HG03064 (cell line): Measurements from ENCODE around the gene KLF13.

Experiments
- ATAC-seq: cut with Tn5 transposase; IDR thresholded peaks from one replicate; pipeline ENCODE4 v1.9.1; 2021; ENCODE audit warnings: low read depth; ENCODE audit not compliant: unreplicated experiment

KLF13 gene

DNA sequence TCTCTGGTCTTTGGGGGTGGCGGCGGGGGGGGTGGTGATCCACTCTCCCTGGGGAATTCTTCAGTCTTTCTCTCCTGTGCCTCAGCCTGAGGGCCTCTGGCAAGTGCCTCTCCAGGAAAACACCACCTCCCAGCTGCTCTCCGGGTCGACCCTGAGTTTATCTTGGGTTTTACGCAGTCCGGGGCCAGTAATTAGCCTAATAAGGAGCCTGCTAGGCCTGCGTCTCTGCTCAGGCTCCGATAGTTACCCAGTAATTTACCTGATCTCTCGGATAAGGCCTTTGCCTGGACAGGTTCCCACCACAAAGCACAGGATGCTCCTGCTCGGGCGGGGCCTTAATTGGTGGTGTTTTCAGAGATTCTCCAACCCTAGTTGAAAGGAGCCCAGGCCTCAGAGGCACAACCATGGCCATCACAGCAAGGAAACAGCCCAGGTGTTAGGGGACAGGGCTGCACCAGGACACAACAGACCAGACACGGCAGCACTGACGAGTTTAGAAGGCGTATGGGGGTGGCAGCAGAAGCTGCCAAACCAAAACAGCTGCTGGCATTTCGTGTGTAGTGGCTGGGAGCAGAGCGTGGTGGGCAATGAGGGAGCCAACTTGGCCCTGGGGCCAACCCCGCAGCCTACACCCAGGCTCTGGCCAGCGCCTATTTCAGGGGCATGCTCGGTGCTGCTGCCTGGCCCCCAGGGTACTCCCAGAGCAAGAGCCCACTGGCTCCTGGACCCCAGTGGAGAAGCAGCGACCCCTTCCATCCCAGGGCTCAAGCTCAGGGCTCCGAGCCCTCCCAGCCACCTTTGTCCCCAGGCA is 71.4 kb downstream of the KLF13 start:
- ATAC-seq: no peak

DNA sequence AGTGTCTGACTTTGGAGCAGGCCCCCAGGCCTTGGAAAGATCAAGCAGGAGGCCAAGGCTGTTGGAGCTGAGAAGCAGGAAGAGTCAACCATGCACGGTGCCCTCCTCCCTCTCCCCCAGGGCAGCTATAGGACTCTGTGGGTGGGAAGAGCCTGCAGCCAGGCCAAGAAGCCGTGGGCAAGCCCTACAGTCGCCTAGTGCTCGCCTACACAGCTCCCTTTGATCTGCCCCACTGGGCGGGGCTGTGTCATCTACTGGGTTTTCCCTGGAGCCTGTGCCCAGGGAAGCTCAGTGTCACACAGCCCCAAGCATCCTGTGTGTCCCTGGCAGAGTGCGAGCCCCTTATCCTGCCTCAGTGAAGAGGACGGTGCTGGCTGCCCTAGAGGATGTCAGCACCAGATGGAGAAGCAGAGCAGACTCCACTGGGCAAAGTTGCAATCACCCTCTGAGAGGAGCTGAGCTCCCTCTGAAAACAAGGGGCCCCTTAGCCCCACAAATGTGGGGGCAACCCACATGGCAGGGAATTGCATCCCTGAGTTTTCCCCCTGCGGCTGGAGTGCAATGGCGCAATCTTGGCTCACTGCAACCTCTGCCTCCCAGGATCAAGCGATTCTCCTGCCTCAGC is 72.2 kb downstream of the KLF13 start:
- ATAC-seq: no peak

DNA sequence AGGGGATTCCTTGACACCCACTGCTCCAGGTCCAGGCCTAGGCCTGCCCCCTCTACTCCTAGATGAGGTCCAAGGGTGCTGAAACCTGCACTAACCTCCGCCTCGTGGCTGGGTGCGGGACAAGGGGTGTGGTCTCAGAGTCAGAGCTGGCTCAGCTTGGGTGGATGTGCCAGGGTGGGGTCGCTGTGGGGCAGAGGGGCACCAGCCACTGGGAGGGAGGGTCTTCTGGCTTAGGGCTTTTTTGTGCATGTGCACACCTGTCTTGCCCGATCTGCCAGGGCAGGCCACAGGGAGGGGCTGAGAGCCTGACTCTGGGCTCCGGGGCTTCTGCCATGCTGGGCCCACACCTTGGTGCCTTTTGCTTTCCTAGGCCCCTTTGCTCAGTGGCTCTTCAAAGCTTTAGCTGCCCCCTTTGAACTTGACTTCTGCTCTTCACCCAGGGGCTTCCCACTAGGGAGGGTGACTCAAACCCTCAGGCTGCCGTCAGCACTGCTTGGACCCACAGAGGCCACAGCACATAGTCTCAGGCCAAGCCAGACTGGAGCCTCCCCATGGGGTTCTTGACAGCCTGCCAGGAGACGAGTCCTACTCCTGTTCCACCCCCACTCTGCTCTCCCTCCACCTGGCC is 73.0 kb downstream of the KLF13 start:
- no peak for ATAC-seq

DNA sequence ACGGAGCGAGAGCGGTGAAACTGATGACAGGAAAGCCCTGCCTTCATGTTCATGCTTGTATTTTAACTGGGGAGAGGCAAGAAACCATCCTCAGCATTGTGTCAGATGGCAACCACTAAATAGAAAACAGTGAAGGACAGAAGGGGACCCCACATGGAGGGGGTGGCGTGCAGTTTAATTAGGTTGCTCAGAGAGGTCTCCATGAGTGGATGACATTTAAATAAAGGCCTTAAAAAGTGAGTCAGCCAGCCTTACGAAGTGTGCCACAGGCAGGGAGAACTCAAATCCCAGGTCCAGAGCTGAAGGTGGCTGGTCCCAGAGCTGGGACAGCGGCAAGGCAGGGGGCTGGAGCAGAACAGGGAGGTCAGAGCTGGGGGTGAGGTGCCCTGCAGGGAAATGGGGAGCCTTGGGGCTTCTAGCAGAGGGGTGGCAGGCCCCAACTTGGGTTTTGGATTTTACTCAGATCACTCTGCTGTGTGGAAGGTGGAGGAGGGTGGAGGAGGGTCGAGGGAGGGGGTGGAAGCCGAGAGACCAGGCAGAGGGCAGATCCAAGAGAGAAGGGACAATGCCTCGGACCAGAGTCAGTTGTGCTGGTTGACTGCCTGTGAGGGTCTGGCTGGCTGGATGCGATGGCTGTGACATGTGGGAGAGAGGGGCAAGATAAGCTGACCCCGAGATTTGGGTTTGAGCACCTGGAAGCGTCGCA is 73.7 kb downstream of the KLF13 start:
- no peak for ATAC-seq

DNA sequence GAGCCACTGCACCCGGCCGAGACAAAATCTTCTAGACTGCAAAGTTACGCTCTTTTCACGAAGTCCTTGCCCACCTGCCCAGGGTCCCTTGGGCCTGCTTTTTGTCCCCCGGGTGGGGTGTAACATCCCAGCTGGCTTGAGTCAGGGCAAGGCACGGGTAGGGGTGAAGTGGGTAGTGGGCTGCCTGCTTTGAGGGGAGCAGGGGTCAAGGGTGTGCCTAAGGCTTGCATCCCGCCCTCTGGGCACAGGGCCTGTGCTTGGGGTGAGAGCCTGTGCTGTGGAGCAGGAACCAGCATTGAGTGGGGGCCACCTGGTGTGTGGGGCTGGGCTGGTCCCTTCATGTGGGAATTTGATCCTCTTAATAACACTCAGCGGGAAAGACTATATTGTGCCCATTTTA is 74.6 kb downstream of the KLF13 start:
- ATAC-seq: no peak

DNA sequence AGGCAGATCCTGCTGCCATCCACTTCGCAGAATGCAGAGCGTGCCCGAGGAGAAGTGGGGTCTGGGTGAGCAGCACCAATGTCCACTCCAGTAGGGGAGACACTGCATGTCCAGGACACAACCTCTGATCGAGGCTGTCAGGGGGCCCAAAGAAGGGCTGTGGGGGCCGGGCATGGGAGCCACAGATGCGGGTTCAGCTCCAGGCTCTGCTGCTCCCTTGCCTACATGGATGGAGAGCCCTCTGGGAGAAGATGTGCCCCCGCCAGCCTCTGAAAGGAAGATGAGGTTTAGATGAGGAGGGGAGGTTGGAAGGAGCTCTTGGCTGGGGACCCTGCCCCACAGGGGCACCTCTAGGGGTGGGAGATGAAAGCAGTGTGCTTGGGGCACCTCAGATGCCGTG is 75.4 kb downstream of the KLF13 start:
- no peak for ATAC-seq

DNA sequence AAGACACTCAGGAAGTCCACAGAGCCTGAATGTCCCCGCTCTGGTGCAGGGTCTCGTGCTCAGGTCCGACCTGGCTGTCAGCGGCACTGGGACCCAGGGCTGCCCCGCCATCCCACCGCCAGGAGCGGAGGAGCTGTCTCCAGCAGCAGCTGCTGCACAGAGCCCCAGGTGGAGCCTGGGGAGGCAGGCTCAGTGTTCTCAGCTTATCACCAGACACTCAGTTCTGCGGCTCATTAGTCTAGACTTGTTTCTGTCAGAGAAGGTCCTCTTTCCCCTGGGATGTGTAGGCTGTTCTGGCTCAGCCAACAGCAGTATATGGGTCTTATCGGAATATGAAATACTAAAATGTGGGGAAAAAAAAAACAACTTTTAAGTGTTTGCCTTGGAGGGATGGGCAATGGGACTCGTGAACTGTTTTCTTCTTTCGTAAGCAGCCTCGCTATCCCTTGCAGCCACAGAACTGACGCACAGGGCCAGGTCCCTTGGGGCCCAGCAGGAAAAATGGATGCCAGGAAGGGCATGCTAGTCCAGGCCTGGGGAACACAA is 75.9 kb downstream of the KLF13 start:
- ATAC-seq: no peak

DNA sequence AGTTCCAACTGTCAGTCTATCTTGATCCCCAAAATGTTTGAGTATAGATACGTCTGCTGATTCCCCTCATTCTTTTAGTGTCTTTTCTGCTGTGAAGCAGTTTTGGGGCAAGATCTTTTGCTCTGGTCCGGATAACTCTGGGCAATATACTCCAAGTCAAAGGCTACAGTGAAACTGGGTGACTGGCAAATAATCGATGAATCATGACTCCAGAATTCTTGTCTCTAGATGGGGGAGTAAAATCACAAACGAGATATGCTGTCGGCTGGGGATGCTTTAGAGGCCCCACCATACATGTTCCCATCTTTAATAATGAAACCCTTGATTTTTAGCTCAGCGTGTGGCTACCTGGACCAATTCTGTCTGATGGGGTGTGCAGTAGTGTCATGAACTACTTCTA is 76.5 kb downstream of the KLF13 start:
- ATAC-seq: no peak

DNA sequence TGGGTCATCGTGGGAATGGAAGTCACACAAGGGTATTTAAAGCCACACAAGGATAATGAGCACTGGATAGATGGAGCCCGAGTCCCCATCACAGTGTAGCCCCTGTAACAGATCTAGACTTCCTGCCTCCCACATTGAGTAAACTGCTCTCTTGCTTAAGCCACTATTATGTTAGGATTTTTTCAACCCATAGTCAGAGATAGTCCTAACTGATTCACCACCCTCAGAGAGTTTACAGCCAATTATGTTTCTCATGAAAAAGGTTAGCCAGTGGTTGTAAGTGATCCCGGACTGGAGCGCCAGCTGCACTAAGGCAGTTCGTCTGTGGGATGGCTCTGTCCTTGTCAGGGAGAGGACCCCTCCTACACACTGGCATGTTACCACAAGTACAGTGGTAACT is 77.0 kb downstream of the KLF13 start:
- ATAC-seq: no peak

DNA sequence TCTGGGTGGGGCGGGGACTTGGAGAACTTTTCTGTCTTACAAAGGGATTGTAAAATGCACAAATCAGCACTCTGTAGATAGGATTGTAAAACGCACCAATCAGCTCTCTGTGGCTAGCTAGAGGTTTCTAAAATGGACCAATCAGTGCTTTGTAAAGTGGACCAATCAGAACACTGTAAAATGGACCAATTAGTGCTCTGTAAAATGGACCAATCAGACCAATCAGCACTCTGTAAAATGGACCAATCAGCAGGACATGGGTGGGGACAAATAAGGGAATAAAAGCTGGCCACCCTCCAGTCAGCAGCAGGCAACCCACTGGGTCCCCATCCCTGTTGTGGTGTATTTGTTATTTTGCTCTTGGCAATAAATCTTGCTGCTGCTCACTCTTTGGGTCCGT is 77.7 kb downstream of the KLF13 start:
- no peak for ATAC-seq

DNA sequence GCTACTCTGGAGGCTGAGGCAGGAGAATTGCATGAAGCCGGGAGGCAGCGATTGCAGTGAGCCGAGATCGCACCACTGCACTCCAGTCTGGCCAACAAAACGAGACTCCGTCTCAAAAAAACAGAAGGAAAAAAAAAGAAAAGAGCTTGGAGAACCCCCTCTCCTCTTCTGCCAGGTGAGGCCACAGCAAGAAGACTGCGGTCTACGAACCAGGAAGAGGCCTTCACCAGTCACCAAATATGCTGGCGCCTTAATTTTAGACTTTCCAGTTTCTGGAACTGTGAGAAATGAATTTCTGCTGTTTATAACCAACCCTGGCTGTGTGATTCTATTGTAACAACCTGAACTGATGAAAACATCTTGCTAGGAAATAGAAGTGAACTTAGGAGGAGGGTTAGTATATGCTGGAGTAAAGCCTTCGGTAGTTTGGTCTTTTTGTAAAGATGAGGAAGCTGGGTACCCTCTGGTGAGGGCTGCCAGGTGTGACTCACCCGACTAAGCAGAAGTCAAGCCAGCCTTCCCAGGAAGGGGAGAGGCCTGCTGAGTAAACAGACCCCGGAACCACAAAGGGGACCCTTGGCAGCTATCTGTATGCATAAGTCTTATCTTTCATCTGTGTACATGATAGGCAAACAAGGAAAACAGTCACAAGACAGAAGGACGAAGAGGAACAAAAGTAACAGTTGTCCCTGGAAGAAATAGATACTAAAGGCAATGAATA is 78.7 kb downstream of the KLF13 start:
- no peak for ATAC-seq

DNA sequence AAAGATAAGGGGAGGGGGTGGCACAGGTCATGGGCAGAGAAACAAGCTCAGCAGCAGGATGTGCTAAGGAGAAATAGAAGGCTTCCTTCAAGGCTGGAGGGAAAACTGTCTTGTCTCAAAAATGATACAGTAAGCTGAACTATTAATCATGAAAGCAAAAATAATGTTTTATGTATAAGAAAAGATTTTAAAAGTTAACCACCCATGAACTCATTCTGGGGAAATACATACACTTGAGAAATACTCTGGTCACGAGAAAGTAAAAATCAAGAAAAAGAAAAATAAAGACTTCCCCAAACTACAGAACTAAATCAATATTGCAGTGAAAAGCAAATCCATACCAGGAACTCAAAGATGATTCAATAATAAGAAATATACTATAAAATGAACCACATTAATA is 80.7 kb downstream of the KLF13 start:
- ATAC-seq: no peak

DNA sequence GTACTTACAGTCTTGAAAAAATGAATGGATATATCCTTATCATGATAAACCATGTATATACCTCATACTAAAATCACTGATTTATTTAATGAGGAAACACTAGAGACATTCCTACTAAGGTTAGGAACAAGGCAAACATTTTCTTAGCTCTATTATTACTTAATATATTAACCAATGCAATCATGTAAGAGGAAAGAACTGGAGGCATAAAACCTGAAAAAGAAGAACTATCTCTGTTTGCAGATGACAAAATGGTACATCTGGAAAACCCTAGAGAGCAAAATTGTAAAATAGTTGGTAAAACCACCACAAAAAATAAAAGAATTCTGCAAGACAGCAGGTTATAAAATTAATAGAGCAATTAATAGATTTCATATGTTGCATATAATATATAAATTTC is 81.2 kb downstream of the KLF13 start:
- ATAC-seq: no peak

DNA sequence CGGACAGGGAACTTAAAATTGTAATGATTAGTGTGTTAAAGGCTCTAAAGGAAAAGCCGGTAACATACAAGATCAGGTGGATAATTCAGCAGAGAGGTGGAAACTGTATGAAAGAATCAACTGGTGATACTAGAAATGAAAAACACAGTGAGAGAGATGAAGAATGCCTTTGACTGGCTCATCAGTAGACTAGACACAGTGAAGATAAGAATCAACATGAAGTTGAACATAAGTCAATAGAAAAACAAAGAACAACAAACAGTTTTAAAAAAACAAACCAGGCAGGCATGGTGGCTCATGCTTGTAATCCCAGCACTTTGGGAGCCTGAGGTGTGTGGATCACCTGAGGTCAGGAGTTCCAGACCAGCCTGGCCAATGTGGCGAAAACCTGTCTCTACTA is 82.1 kb downstream of the KLF13 start:
- no peak for ATAC-seq

DNA sequence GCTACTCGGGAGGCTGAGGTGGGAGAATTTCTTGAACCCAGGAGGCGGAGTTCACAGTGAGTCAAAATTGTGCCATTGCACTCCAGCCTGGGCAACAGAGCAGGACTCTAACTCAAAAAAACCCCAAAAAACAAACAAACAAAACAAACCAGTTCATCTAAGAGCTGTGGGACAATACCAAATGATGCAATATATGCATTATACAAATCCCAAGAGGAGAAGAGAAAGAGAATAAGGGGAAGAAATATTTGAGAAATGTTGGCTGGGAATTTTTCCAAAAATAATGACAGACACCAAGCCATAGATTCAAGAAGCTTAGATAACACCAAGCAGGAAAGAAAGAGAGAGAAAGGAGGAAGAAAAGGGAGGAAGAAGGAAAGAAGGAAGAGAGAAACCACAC is 82.5 kb downstream of the KLF13 start:
- no peak for ATAC-seq

DNA sequence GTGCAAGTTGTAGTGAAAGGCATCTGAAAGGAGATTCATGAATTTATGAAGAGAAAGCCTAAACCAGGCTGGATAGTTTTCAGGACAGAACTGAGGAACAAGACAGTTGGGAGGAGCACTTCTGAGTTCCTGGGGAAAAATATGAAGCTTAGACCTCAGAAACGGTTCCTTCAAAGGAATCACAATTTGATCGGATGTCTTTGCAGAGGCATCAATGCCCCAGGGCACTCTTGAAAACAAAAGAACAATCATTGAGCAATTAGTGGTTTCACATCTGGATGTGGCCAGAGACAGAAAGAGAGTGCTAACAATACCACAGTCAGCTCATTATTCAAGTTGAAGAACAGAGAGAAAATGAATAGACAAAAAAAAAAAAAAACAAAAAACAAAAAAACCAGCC is 86.2 kb downstream of the KLF13 start:
- no peak for ATAC-seq

DNA sequence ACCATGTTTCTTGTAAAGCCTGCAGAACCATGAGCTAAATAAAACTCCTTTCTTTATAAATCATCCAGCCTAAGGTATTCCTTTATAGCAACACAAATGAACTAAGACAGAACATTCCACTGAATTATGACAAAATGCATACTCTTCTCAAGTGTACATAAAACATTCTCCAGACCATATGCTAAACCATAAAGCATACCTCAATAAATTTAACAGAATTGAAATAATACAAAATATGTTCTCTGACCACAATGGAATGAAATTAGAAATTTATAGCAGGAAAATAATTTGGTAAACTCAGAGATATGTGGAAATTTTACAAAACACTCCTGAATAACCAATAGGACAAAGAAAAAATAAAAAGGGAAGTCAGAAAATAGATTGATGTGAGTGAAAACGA is 88.6 kb downstream of the KLF13 start:
- ATAC-seq: no peak

DNA sequence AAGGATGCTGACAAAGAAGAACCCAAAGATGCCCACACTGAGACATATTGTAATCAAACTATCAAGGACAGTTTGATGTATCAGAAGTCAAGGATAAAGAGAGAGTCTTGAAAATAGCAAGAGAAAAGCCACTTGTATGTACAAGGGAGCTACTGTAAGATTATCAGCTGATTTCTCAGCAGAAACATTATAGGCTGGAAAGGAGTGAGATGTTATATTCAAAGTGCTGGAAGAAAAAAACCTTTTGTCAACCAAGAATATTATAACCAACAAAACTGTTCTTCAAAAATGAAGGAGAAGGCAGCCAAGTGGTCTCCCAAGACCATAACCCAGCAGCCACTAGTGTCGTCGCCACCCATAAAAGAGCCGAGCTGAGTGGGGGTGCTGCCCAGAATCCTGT is 93.2 kb downstream of the KLF13 start:
- no peak for ATAC-seq

DNA sequence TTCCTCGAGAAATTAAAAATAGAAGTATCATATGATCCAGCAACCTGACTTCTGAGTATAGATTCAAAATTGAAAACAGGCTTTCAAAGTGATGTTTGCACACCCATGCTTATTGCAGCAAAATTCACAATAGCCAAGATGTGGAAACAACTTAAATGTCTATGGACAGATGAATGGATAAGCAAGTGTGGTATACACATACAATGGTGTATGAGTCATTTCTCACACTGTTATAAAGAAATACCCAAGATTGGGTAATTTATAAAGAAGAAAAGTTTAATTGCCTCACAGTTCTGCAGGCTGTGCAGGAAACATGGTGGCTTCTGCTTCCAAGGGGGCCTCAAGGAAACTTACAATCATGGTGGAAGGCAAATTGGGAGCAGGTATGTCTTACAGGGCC is 100.8 kb downstream of the KLF13 start:
- ATAC-seq: no peak
